Lung (tissue), 12 donors: ENCODE data around the gene TRMT10B. TPM values are rescaled to one million over a fixed set of nuclear protein-coding genes. Genes with fewer than 3 reads are reported as not detected.
A peak's percentile ranks its signal among the peaks of the same experiment; 100 is the strongest.

Source experiments
- ATAC-seq: fragments of 200-7000 bp; cut with Tn5 transposase; one replicate; pipeline ENCODE4 v1.9.1; 2020; ENCODE audit warnings: moderate number of reproducible peaks; ENCODE audit not compliant: insufficient read depth, low FRiP score
- DNase-seq, 3 donors: peaks; one replicate each; pipeline ENCODE4 v3.0.0-alpha.2; 2013 to 2017
- H3K27ac ChIP-seq, 2 donors: one replicate each; pipeline ENCODE4 v1.5.1; 2013; ENCODE audit warnings: mild to moderate bottlenecking in 2 of 2, moderate library complexity in 2 of 2, control low read depth in 1 of 2, inconsistent platforms in 1 of 2, low read depth in 1 of 2, low read length in 1 of 2
- H3K27me3 ChIP-seq, 3 donors: one replicate each; pipeline ENCODE4 v1.5.1; 2013; ENCODE audit warnings: low read length in 2 of 3; ENCODE audit not compliant: control insufficient read depth in 3 of 3, insufficient read depth in 3 of 3
- H3K36me3 ChIP-seq, 4 donors: one replicate each; pipeline ENCODE4 v1.5.1; 2013; ENCODE audit warnings: low read length in 4 of 4, mild to moderate bottlenecking in 1 of 4, moderate library complexity in 1 of 4; ENCODE audit not compliant: control insufficient read depth in 4 of 4, insufficient read depth in 4 of 4
- H3K4me1 ChIP-seq, 5 donors: one replicate each; pipeline ENCODE4 v1.5.1; 2013; ENCODE audit warnings: low read length in 5 of 5, mild to moderate bottlenecking in 2 of 5, moderate library complexity in 1 of 5; ENCODE audit not compliant: control insufficient read depth in 5 of 5, insufficient read depth in 5 of 5
- H3K4me3 ChIP-seq: one replicate; pipeline ENCODE4 v1.5.1; 2013; ENCODE audit warnings: mild to moderate bottlenecking, control low read depth, moderate library complexity
- H3K9ac ChIP-seq, 2 donors: one replicate each; pipeline ENCODE4 v1.5.1; 2013; ENCODE audit warnings: low read length in 2 of 2, control low read depth in 1 of 2; ENCODE audit not compliant: insufficient read depth in 1 of 2
- H3K9me3 ChIP-seq, 4 donors: one replicate each; pipeline ENCODE4 v1.5.1; 2013; ENCODE audit warnings: low read length in 3 of 4, mild to moderate bottlenecking in 1 of 4, moderate library complexity in 1 of 4; ENCODE audit not compliant: control insufficient read depth in 4 of 4, insufficient read depth in 3 of 4
- WGBS, 2 donors: extraction: QIAGEN DNeasy Blood & Tissue Kit; methylation state at CpG; one replicate each; pipeline ENCODE4 v1.1.7; 2013; 5-methylcytosine and 5-hydroxymethylcytosine counted together
- polyA plus RNA-seq, 2 donors: library from polyadenylated mRNA; stranded (reverse); fragments of 200-250 nt; gene quantifications; one replicate each; pipeline ENCODE4 v1.2.1, GENCODE V29; 2013
- total RNA-seq, 2 donors: library from RNA; depleted of rRNA in 1 of 2; stranded (reverse); fragments of >200 nt in 1 of 2; gene quantifications; one replicate each; pipeline ENCODE4 v1.2.1, GENCODE V29; 2014 to 2021
- TF ChIP-seq, protein P1 (sequence below): IDR thresholded peaks from 2 replicates; pipeline ENCODE4 v1.5.1; 2012; ENCODE audit warnings: mild to moderate bottlenecking; ENCODE audit errors: control extremely low read depth, extremely low read depth
- donor health status: control.
- donor health status: control.
- donor health status: Bipolar disorder and iron deficiency.
- donor health status: healthy.
- donor health status: DM: yes; HTN: yes; CAD: no.

Gene TRMT10B
- total and polyA plus RNA-seq, 4 donors, result 5.0 to 7.6 (median 5.7) TPM

DNA sequence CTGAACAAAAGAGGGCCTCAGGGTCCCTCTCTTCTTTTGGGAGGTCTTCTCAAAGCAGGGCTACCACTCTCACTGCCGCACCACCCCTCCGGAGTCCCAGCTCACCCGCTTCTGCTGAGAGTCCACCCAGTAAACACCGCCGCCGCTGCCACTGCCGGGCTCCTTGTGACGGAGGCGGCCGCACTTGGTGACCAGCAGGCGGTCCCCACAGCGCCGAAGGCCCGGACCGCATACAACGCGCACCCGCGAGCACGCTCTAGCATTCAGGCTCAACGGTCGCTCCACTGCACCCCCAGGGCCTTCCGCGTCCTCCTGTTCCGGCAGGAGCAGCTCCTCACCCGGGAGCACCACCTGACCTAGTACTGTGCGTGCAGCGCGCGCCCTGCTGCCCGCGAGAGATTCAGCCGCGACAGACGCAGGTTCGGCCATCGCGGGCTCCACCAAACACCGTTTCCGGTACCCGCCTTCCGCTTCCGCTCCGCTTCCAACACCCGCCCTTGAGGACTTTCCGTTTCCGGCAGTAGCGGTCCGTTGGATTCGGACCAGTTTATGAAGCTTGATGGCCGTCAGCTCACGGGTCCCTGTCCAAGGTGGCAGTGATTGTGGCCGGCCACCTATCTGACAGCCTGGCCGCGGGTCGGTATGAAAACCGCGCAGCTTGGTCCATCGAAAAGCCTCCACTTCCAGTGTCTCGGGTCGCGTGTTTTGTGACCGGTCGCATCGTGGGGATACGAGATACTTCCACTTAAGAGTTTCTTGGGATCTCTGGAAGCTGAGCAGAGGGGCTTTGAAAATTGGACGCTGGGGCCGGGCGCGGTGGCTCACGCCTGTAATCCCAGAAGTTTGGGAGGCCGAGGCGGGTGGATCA lies 31.2 kb downstream of the TRMT10B start, which contains the start of gene EXOSC3:
TSS of gene EXOSC3 (minus strand) at position 449 of the 868 bp plus-strand sequence. CDS start at position 429, 20 bp downstream.
- 0 to 1% methylated on average over 72 to 73 of the region's 73 CpGs for WGBS, 2 donors
- H3K27ac ChIP-seq, result peak within 1 kb of the TSS; percentile 74 to 88
- DNase-seq (peak; percentile 90 to 96 (median 92)), ATAC-seq (peak; percentile 95)
- H3K27me3 ChIP-seq, result peaks cover 0 to 9% (median 0%) of the 10 kb centered on the region in 3 donors
- H3K36me3 ChIP-seq, result peaks cover 8 to 33% (median 18%) of the 10 kb centered on the region in 4 donors
- peaks cover 0 to 3% (median 0%) of the 10 kb centered on the region in 4 donors for H3K9me3 ChIP-seq
- peak within 1 kb of the TSS; percentile 72 to 73 for H3K9ac ChIP-seq
- TF ChIP-seq, protein P1, sequence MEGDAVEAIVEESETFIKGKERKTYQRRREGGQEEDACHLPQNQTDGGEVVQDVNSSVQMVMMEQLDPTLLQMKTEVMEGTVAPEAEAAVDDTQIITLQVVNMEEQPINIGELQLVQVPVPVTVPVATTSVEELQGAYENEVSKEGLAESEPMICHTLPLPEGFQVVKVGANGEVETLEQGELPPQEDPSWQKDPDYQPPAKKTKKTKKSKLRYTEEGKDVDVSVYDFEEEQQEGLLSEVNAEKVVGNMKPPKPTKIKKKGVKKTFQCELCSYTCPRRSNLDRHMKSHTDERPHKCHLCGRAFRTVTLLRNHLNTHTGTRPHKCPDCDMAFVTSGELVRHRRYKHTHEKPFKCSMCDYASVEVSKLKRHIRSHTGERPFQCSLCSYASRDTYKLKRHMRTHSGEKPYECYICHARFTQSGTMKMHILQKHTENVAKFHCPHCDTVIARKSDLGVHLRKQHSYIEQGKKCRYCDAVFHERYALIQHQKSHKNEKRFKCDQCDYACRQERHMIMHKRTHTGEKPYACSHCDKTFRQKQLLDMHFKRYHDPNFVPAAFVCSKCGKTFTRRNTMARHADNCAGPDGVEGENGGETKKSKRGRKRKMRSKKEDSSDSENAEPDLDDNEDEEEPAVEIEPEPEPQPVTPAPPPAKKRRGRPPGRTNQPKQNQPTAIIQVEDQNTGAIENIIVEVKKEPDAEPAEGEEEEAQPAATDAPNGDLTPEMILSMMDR, result no peak
- peaks cover 5 to 8% (median 5%) of the 10 kb centered on the region in 5 donors for H3K4me1 ChIP-seq
- H3K4me3 ChIP-seq, result peak within 1 kb of the TSS; percentile 99

DNA sequence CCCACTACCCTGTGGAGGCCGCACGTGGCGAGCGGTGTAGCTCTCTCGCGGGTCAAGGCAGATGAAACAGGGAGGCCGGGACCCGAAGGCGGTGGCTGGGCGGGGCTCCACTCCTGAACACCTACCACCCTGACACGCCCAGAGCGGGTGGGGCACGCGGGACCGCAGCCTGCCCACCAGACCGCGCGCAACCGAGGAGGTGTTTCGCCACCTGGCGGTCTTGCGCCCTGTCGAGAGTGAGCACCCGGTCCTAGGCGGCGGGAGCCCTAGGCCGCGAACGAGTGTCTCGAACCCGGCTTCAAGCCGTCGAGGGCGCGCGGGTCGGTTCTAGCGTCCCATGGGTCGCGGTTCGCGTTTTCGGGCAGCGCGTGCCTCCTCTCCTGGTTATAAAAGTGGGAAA lies 33.5 kb downstream of the TRMT10B start:
- Histone ChIP-seq H3K9ac (no peak overlapping the region), H3K27me3 (peaks cover 0 to 9% (median 0%) of the 10 kb centered on the region in 3 donors), H3K27ac (no peak overlapping the region), H3K9me3 (peaks cover 0 to 3% (median 0%) of the 10 kb centered on the region in 4 donors), H3K36me3 (peaks cover 6 to 22% (median 13%) of the 10 kb centered on the region in 4 donors), H3K4me3 (no peak overlapping the region), H3K4me1 (peaks cover 5 to 8% (median 5%) of the 10 kb centered on the region in 5 donors)
- TF ChIP-seq, protein P1, result no peak
- DNase-seq (no peak), ATAC-seq (no peak)
- WGBS, 2 donors, result 53 to 62% methylated on average over 45 of the region's 45 CpGs

DNA sequence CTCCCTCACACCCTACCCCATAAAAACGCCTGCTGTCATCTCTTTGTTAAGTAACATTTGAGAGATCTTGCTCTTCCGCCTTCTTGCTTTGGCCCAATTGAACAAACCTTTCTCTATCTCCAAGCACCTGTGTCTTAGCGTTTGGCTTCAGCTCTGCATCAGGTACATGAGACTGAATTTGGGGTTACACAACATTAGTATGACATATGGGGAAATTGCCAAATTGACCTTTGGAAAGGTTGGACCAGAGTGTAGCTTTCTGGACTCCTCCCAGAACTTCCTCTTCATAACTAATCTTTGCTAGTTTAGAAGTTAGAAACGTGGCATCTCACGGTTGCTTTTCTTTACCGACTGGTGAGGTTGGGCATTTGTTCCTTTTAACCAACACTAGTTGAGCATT lies 34.7 kb downstream of the TRMT10B start:
- peaks cover 0 to 3% (median 0%) of the 10 kb centered on the region in 4 donors for H3K9me3 ChIP-seq
- H3K27ac ChIP-seq, result no peak overlapping the region
- H3K27me3 ChIP-seq, result peaks cover 0 to 9% (median 0%) of the 10 kb centered on the region in 3 donors
- TF ChIP-seq, protein P1, result no peak
- peaks cover 1 to 9% (median 6%) of the 10 kb centered on the region in 4 donors for H3K36me3 ChIP-seq
- no peak overlapping the region for H3K4me3 ChIP-seq
- H3K4me1 ChIP-seq, result peaks cover 5 to 8% (median 5%) of the 10 kb centered on the region in 5 donors
- DNase-seq, result no peak
- no peak overlapping the region for H3K9ac ChIP-seq
- no peak for ATAC-seq
- 36 to 73% methylated on average over 6 of the region's 6 CpGs for WGBS, 2 donors
